ENCODE measurements around the gene STOML1.
A peak's percentile ranks its signal among the peaks of the same experiment; 100 is the strongest.

The STOML1 gene

GRCh38 chr15:73991726-73992593 is at the start of gene STOML1:
Gene STOML1, minus strand, starts transcription at chr15:73992295. Its CDS starts 72 bp downstream, at chr15:73992223.
- DNase-seq = peak; percentile 91

- no peak for DNase-seq
Measured at GRCh38 chr15:74041311-74041756, 49.2 kb upstream of the STOML1 start.

GRCh38 chr15:74040109-74040850 is 48.2 kb upstream of the STOML1 start:
- no peak for DNase-seq

- no peak for DNase-seq
Measured at GRCh38 chr15:74039656-74040010, 47.5 kb upstream of the STOML1 start.

GRCh38 chr15:74038707-74039655 is 46.9 kb upstream of the STOML1 start:
- DNase-seq = no peak

- no peak for DNase-seq
Measured at GRCh38 chr15:74037171-74038117, 45.3 kb upstream of the STOML1 start.

GRCh38 chr15:74036271-74037170 is 44.4 kb upstream of the STOML1 start:
- DNase-seq = peak; percentile 59

GRCh38 chr15:74035121-74036017 is 43.3 kb upstream of the STOML1 start:
- DNase-seq = no peak

- no peak for DNase-seq
Measured at GRCh38 chr15:74034206-74034755, 42.2 kb upstream of the STOML1 start.

- no peak for DNase-seq
Measured at GRCh38 chr15:74032606-74033561, 40.8 kb upstream of the STOML1 start.

- no peak for DNase-seq
Measured at GRCh38 chr15:74032046-74032445, 40.0 kb upstream of the STOML1 start.

- DNase-seq = no peak
Measured at GRCh38 chr15:74028646-74029045, 36.6 kb upstream of the STOML1 start.

GRCh38 chr15:74027688-74028087 is 35.6 kb upstream of the STOML1 start:
- DNase-seq = peak; percentile 61

GRCh38 chr15:74025436-74025835 is 33.3 kb upstream of the STOML1 start:
- peak; percentile 8 for DNase-seq

GRCh38 chr15:74024687-74025086 is 32.6 kb upstream of the STOML1 start:
- no peak for DNase-seq

- no peak for DNase-seq
Measured at GRCh38 chr15:74022706-74023470, 30.8 kb upstream of the STOML1 start.

- DNase-seq = no peak
Measured at GRCh38 chr15:74019734-74020133, 27.6 kb upstream of the STOML1 start.

All from NCI-H2171 treated with DMSO at 0.1 percent for 48 hours (cell line).